ENCODE data around the gene RABGAP1L. TPM values are rescaled to one million over a fixed set of nuclear protein-coding genes. Genes with fewer than 3 reads are reported as not detected.

The RABGAP1L gene
- polyA plus RNA-seq, 1 donor (not counting 4 experiments of a cell fraction or from before 2014, with no cell fraction given): 24.2 TPM

- Histone ChIP-seq H3K4me3 (ENCODE audit: control insufficient read depth in 2 of 3, extremely low read depth in 1 of 3, insufficient read depth in 2 of 3, low read depth in 1 of 3, low read length in 3 of 3) (no peak overlapping the region), H3K4me1 (ENCODE audit: control insufficient read depth, extremely low read depth, insufficient read depth, low read length) (peaks cover 9% of the 10 kb centered on the region), H3K27ac (ENCODE audit: control insufficient read depth, insufficient read depth, low read length) (no peak overlapping the region), H3K79me2 (ENCODE audit: control insufficient read depth, insufficient read depth, low read length) (peaks cover 6% of the 10 kb centered on the region), H3K36me3 (ENCODE audit: control insufficient read depth in 2 of 2, extremely low read depth in 1 of 2, insufficient read depth in 2 of 2, low read length in 2 of 2) (no peaks in the 10 kb centered on the region), H2AFZ (ENCODE audit: control insufficient read depth, low read length) (no peak overlapping the region), H3K27me3 (ENCODE audit: control insufficient read depth, extremely low read depth, insufficient read depth, low read length) (no peaks in the 10 kb centered on the region), H3K9ac (ENCODE audit: control insufficient read depth, extremely low read depth, insufficient read depth, low read length) (no peak overlapping the region), H3K4me2 (ENCODE audit: control insufficient read depth, extremely low read depth, insufficient read depth, low read depth, low read length) (no peak overlapping the region), H3K9me3 (ENCODE audit: control insufficient read depth, low read depth, low read length) (no peaks in the 10 kb centered on the region), H4K20me1 (ENCODE audit: control insufficient read depth, extremely low read depth, insufficient read depth, low read length) (no peaks in the 10 kb centered on the region), H3K9me1 (ENCODE audit: control insufficient read depth, extremely low read depth, insufficient read depth, low read length) (no peaks in the 10 kb centered on the region)
- no peak for DNase-seq (ENCODE audit: low read depth, low spot score)
- no peak for FAIRE-seq
- dilution Hi-C loops (cut with MboI; ENCODE audit: extremely low pct_ligation_motif_present, low sequenced_read_pairs): no loop called here
- TF ChIP-seq CTCF (optimal IDR thresholded peaks at IDR 0.05 in 1 of 3, IDR thresholded peaks at IDR 0.05 in 1 of 3, conservative IDR thresholded peaks at IDR 0.05 in 1 of 3; ENCODE audit: extremely low read depth in 1 of 3, insufficient read depth in 2 of 3, low read length in 3 of 3): peak in 2 of 3 experiments; percentile 44 to 68
- TF ChIP-seq EZH2 (IDR thresholded peaks at IDR 0.05; ENCODE audit: low read length): no peak
Measured at GRCh38 chr1:174217787-174218574, 58.7 kb downstream of the RABGAP1L start.

DNA sequence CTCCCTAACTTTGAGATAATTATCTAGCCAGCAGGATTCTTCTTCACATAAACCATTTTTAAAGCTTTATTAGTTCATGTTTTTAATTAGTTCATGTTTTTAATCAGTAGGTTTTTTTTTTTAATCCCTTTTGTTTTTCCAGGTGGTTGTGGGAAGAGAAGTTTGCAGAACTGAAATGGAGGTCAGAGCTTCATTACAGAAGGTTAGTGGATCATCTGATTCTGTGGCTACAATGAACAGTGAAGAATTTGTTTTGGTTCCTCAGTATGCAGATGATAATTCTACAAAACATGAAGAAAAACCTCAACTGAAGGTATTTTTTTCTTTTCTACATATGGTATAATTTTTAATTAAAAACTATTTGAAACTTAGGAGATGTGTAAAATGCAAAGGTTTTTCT, 59.7 kb downstream of the RABGAP1L start:
- TF ChIP-seq EZH2 (IDR thresholded peaks at IDR 0.05; ENCODE audit: low read length): no peak
- TF ChIP-seq CTCF (optimal IDR thresholded peaks at IDR 0.05 in 1 of 3, IDR thresholded peaks at IDR 0.05 in 1 of 3, conservative IDR thresholded peaks at IDR 0.05 in 1 of 3; ENCODE audit: extremely low read depth in 1 of 3, insufficient read depth in 2 of 3, low read length in 3 of 3): no peak
- Histone ChIP-seq H3K9me1 (ENCODE audit: control insufficient read depth, extremely low read depth, insufficient read depth, low read length) (no peaks in the 10 kb centered on the region), H2AFZ (ENCODE audit: control insufficient read depth, low read length) (no peak overlapping the region), H3K4me3 (ENCODE audit: control insufficient read depth in 2 of 3, extremely low read depth in 1 of 3, insufficient read depth in 2 of 3, low read depth in 1 of 3, low read length in 3 of 3) (no peak overlapping the region), H4K20me1 (ENCODE audit: control insufficient read depth, extremely low read depth, insufficient read depth, low read length) (no peaks in the 10 kb centered on the region), H3K36me3 (ENCODE audit: control insufficient read depth in 2 of 2, extremely low read depth in 1 of 2, insufficient read depth in 2 of 2, low read length in 2 of 2) (no peaks in the 10 kb centered on the region), H3K4me2 (ENCODE audit: control insufficient read depth, extremely low read depth, insufficient read depth, low read depth, low read length) (no peak overlapping the region), H3K9ac (ENCODE audit: control insufficient read depth, extremely low read depth, insufficient read depth, low read length) (no peak overlapping the region), H3K4me1 (ENCODE audit: control insufficient read depth, extremely low read depth, insufficient read depth, low read length) (peaks cover 9% of the 10 kb centered on the region), H3K9me3 (ENCODE audit: control insufficient read depth, low read depth, low read length) (no peaks in the 10 kb centered on the region), H3K79me2 (ENCODE audit: control insufficient read depth, insufficient read depth, low read length) (peaks cover 6% of the 10 kb centered on the region), H3K27me3 (ENCODE audit: control insufficient read depth, extremely low read depth, insufficient read depth, low read length) (no peaks in the 10 kb centered on the region), H3K27ac (ENCODE audit: control insufficient read depth, insufficient read depth, low read length) (no peak overlapping the region)
- DNase-seq (ENCODE audit: low read depth, low spot score) (no peak), FAIRE-seq (no peak)
- dilution Hi-C loops (cut with MboI; ENCODE audit: extremely low pct_ligation_motif_present, low sequenced_read_pairs): no loop called here

Measured in keratinocyte (primary cell).